Stimulated activated CD8-positive, alpha-beta memory T cell treated with anti-CD3 and anti-CD28 coated beads, Interleukin-4, amount 100 ng/mL, for 1 hour (primary cell): ENCODE results near the gene B4GALT3.

Experiments
- DNase-seq, 2 donors: peaks; one replicate each; pipeline ENCODE4 v3.0.0-alpha.2; 2020; ENCODE audit warnings: low read depth in 2 of 2, low spot score in 1 of 2

Gene B4GALT3

DNA sequence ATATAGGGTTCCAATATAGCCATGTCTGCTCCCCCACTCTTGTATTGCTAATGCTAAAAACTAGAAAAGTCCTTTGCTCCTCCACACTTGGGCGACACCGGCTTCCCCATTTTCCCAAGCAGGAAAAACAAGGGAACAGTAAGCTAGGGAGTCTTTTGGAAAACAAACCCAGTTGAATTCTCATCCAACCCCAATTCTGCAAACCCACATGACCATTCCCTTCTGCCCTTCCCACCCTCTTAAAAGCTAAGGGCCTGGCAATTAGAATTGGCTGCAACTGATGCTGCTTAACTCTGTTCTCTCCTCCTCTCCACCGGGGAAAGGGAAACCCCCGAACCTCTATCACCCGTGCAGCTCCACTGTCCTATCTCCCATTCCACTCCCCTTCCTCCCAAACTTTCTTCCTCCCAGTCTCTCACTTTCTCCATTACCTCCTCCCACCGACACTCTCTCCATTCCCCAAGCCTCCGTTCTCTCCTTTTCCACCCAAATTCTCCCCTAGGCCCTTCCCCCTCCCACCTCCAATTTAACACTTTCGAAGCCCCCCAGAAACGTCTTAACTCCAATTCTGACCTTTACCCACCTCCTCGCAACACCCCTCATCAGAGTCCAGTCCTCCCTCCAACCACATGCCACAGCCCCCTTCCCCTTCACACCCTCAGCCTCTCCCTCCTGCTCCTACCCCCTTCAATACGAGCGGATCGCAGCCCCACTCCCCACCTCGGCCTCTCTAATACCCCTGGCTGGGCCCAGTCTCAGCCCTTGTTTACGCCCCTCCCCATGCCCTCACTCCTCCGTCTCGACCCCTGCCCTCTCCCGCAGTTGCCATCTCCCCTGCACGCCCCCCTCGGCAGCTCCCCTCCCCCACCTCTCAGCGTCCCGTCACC is 45.5 kb downstream of the B4GALT3 start:
- no peak for DNase-seq

GRCh38 chr1:161130266-161130665 is 47.0 kb downstream of the B4GALT3 start:
- no peak for DNase-seq

DNA sequence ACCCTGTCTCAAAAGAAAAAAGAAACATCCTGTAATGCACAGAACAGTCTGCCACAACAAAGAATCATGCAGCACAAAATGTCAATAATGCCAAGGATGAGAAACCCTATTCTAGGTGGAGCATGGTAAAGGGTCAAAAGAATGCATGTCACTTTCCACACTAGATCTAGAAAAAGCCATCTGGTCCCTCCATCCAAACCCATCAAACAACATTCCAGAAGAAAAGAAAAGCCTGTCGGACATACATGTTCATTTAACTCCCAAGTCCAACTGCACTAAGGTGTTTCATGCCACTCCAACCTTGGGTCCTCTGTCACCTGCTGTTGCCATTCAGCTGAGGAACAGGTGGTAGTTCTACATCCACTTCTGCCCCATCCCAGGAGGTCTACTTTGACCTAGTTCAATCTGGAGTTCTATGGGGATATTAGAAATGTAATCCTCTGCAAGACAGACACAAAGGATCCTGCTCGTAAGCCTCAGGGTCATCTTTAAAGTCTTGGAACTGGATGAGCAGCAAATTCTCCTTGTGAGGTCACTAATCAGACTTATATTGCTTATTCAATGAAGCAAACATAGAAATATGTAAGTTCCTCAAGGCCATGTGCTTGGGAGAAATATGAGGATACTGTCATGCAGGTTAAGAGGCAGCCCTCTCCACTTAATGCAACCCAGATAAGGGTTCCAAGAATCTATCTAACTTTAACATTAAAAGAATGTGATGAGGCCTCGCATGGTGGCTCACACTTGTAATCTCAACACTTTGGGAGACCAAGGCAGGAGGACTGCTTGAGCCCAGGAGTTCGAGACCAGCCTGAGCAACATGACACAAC is 48.5 kb downstream of the B4GALT3 start:
- no peak for DNase-seq

DNA sequence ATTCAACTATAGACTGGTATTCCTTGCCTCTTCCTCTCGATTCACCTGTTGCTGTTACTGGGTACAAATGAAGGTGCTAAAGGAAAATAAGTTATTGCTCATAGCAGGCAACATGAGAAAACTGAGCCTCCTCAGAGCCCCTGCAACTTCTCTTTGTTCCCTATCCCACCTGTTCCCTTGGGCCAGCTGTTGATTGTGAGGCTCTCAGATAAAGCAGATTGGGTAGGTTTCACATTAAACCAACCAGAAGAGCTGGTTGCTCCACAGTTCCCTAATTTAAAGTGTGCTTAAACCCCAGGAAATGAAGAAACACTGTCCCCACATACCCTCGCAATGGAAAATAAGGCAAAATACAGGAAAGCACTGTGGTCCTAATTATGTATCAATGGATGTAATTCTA is 49.7 kb downstream of the B4GALT3 start:
- DNase-seq: no peak

- no peak for DNase-seq
Measured at GRCh38 chr1:161122967-161123366, 54.3 kb downstream of the B4GALT3 start.

DNA sequence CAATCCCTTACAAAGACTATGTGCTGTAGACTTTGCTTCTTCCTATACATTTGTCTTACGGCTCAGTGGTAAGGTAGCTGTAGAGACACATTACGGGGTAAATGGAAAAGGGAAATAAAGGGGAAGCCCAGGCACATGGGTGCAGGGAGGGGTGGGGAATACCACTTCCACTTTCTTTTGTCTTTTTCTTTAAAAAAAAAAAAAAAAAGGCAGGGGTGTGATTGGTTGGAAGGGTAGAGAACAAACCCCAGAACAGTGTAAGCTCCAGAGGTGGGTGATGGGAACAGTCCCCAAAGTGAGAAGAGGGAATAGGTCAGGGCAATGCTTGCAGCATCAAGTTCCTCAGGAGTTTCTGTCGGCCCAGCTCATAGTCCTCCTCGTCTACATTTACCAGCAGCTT is 55.5 kb downstream of the B4GALT3 start:
- DNase-seq: no peak
